SHP77 (cell line): ENCODE results near the gene MXD1.
"Not testable (repeated sequence)": the region's sequence is repeated elsewhere in the genome, so short reads cannot be mapped to it uniquely, and the experiment has no call there.

ENCODE experiments used
- DNase-seq, 2 experiments: peaks; one replicate each; lab custom pipeline; 2025; lab: John Stamatoyannopoulos, UW

Gene MXD1, protein sequence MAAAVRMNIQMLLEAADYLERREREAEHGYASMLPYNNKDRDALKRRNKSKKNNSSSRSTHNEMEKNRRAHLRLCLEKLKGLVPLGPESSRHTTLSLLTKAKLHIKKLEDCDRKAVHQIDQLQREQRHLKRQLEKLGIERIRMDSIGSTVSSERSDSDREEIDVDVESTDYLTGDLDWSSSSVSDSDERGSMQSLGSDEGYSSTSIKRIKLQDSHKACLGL

DNA sequence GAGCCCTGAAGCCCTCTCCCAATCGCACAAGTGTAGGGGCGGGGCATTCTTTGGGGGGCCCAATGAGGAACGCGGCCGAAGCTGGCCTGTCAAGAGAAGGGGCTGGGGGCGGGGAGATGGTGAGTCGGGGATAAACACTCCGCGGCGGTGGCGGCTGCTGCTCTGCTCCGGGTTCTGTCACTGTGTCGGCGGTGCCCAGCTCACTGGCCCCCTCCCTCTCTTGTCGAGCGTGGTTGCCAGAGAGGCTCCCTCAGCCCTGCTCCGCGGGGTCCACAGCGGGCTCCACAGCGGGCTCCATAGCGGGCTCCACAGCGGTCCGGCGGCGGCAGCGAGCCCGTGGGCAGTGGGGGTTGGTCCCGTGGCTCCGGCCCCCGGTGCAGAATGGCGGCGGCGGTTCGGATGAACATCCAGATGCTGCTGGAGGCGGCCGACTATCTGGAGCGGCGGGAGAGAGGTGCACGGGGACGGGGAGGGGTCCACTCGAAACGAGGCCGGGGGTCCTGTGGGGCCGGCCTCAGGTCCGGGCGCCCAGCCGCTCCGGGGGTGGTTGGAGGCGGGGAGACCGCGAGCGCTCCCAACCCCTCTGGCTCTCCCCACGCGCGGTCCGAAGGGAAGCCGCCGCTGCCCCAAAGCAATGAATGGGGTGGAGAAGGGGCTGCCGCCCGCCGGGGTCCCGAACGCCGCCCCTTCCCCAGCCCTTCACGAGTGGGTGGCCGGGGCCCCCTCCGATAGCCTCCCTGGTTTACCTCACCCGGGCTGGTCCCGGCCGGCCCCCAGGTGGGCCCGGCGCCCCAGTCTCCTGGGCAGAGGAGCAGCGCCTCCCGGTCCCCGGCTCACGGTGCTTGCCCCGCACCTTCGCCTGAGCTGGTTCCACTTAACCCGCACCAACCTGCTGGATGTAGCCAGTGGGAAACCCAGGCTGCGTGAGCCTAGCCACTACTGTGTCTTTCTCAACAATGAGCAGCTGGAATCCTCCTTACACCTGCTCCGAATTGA lies at the start of gene MXD1:
TSS of gene MXD1 (plus strand) at position 160 of the 996 bp plus-strand sequence. CDS start at position 382, 222 bp downstream.
- peak in 1 of 2 experiments; percentile 28 for DNase-seq

DNA sequence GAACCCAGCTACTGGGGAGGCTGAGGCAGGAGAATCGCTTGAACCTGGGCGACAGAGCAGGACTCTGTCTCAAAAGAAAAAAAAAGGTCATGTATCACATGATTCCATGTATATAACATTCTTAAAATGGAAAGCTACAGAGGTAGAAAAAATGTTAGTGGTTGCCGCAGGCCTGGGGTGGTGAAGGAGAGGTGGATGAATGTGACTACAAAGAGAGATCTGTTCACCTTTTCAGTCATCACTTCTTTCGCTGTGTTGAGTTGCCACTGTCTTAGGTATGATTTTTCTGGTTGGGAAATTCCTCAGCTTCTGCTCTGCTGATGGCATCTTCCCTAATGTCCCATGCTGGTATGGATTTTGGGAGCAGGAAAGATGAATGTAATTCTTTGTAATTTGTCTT lies 26.5 kb upstream of the MXD1 start:
- no peak for DNase-seq

DNA sequence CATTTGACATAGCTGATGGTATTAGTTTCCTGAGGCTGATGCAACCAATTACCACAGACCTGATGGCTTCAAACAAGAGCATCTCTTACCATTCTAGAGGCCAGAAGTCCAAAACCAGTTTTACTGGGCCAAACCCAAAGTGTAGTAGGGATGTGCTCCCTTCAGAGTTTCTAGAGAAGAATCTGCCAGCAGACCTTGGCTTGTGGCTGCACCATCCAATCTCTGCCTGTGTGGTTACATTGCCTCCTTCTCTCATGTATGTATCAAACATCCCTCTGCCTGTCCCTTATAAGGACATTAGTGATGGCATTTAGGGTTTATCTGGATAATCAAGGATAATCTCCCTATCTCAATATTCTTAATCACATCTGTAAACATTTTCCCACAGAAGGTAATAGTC lies 25.6 kb upstream of the MXD1 start:
- DNase-seq = no peak

DNA sequence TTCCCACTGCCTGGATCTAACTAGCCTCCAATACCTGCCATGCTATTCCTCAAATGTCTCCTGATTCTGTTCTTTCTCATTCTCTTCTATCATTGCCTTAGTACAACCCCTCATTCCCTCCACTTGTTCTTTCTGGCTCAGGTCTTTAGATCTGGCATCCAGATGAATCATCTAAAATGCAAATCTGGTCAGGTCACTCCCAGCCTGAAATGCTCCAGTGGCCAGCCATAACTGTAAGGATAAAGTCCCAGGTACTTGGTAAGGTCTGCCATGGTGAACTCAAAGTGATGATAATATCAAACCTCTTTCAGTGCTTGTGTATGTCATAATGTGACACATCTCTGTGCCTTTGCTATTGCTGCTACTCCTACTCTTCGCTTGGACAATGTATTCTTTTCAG lies 24.0 kb upstream of the MXD1 start:
- DNase-seq = no peak

DNA sequence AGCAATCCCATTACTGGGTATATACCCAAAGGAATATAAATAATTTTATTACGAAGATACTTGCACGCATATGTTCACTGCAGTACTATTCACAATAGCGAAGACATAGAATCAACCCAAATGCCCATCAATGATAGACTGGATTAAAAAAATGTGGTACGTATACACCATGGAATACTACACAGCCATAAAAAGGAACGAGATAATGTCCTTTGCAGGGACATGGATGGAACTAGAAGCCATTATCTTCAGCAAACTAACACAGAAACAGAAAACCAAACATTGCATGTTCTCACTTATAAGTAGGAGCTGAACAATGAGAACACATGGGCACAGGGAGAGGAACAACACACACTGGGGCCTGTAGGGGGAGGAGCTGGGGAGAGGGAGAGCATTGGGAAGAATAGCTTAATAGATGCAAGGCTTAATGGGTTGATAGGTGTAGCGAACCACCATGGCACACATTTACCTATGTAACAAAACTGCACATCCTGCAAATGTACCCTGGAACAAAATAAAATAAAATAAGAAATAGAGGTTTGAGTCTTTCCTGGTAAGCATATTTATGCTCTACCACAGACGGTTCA lies 22.0 kb upstream of the MXD1 start:
- DNase-seq = peak in 1 of 2 experiments; percentile 3

DNA sequence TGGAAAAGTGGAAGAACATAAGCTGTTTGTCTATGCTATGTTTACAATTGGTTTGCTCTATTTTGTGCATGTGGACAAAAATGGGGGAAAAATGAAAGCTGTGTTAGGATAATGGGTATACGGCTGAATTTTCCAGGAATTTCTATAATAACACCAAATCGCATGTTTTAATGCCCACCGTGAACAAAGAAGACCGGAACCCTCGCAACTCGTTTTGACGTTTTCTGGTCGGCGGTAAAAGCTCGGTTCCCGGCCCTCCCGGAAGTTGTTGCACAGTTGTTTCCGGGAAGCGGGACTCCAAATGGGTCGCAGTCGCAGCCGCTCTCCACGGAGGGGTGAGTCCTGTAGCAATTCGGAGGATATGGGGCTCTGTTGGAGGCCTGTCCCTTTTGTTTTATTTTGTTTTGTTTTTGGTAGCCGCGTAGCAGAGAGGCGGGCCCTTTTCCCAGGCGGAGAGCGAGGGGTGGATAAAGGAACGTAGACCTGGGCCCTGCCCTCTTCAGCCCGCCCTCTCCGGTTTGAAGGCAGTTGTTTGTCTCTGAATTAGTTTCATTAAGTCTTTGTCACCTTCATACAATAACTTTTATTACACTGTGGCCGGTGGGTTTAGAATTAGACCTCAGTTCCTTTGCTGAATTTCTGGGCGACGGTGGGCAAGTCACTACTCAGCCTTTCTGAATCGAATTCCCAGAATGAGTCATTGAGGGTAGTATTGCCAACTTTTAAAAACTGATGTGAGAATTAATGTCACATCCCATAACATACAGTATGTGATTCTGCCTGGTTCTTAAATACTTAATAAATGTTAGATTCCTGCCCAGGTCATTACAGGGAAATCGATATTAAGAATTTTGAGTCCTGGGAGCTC lies 21.0 kb upstream of the MXD1 start, which contains the start of gene SNRNP27:
TSS of gene SNRNP27 (plus strand) at position 273 of the 868 bp plus-strand sequence. CDS start at position 302, 29 bp downstream.
- peak; percentile 70 for DNase-seq

DNA sequence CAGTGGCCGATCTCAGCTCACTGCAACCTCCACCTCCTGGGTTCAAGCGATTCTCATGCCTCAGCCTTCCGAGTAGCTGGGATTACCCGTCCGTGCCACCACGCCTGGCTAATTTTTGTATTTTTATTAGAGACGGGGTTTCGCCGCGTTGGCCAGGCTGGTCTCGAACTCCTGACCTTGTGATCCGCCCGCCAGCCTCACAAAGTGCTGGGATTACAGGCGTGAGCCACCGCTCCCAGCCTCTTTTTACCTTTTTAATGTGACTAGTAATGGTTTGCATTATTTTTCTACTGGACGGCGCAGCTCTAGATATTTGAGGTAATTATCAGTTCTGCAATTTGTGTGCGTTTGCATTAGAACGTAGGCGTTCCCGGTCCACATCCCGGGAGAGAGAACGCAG lies 20.2 kb upstream of the MXD1 start:
- DNase-seq = not testable (repeated sequence)

DNA sequence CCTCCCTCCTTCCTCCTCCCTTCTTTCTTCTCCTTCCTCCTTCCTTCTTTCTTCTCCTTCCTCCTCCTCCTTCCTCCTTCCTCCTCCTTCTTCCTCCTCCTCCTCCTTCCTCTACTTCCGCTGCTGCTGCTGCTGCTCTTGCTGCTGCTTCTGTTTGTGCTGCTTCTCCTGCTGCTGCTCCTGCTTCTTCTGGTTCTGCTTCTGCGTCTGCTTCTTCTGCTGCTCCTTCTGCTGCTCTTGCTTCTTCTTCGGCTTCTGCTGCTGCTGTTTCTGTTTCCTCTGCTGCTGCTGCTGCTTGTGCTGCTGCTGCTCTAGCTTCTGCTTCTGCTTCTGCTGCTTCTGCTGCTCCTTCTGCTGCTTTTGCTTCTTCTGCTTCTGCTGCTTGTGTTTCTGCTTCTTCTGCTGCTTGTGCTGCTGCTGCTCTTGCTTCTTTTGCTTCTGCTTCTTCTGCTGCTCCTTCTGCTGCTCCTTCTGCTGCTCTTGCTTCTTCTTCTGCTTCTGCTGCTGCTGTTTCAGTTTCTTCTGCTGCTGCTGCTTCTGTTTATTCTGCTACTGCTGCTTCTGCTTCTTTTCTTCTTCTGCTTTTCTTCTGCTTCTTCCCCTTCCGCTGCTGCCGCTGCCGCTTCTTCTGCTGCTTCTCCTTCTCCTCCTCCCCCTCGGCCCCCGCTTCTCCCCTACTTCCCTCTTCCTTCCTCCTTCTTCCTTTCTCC lies 12.5 kb upstream of the MXD1 start:
- DNase-seq = no peak

DNA sequence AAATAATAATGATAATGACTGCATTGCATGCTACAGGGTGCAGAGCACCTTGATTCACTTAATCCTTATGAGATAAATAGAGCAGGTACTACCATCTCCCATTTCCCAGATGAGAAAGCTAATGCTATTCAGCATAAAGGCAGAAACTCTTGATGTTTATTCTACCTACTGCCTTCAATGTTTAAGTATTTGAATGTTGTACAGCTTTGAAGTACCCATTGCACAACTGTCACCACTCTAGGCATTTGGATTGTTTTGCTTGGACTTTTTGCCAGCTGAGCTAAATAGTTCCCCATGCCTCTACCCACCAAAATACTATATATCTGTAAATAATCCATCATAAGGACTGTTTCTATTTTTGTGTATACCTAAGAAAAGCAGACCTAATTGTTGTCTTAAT lies 7.7 kb upstream of the MXD1 start:
- no peak for DNase-seq

DNA sequence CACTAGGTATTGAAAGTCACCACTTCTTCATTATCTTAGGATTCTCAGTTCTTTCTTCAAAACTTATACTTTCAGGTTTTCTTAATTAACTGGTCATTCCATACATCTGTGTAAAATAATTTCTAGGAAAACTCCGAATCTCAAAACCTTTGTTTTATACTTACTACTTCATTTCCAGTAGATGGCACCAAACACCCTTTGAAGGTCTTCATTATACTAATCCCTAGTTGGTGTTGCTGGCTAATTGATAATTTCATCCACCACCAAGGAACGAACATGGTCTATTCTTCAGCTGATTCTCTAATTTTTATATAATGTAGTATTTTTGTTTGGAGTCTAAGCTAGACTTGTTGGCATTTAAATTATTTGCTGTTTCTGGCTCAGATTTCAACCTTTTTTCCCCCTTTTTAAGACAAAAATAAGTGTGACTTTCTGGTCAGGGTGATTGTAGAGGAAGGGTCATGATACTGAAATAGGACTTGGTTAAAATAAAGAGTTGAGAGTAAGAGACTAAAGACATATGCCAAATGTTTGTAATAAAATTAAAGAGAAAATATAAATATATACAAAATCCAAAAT lies 2.8 kb upstream of the MXD1 start:
- DNase-seq = peak; percentile 11 to 59

DNA sequence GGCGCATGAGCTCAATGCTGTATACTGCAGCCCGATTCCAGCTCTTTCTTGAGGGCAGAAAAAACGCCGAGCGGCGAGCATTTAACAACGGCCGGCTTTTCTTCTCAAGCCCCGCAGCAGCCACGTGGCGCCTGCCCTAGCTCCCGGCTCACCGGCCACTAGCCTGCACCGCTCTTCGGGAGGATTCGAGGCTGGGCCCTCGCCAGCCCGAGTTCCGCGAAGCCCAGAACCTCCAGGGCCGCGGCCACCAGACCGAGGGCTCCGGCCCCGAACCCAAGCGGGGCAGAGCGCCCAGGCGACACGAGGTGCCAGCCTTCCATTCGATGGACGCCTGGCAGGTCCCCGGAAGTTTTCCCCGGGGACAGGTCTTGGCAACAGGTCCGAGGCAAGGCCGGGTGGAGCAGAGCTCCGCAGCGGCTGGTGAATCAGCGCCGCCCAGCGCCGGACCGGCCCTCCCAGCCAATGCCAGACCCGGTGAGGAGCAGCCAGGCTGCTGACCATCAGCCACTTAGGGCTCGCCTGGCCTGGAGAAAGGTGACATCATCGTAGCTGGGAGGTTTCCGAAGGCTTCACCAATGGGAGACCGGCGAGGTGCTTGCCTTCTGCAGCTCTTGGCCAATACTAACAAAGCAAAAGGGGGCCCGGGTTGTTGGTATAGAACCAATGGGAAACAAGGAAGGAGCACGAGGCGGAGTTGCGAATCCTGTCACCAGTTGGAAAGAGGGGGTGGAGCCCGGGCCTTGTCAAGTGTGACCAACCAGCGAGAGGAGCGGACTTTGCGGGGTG lies 552 bp upstream of the MXD1 start:
- DNase-seq = peak; percentile 100

DNA sequence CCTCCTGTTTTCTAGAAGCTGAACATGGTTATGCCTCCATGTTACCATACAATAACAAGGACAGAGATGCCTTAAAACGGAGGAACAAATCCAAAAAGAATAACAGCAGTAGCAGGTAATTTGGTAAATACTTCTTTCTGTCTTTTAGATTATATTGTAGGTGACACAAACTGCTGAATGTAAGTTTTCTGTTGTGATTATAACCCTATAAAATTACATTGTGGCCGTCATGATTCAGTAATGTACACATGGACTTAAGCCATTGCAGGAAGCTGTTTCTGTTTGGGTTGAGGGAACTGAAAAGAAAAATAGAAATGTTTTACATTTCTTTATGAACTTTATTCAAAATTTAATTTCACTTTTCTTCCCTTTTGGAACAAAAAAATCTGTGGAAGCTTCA lies 1.2 kb downstream of the MXD1 start:
- DNase-seq = no peak

DNA sequence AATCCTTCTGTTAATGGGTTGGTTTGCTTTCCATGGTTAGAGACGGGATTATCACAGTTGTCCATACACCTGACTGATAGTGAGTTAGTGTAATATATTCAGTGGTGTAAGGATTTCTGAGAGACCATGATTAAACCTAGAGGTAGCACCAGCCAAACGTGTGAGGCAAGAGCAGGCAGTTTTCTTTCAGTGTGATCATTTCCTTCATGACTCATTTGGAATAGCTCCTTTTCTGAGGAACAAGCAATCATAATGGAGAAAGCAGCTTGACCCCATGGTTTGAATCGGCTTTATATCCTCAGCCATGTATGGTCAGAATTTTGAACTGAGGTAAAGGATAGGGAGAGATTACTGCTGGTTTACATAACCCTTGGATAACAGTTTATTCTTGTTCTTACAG lies 2.9 kb downstream of the MXD1 start:
- DNase-seq = no peak

DNA sequence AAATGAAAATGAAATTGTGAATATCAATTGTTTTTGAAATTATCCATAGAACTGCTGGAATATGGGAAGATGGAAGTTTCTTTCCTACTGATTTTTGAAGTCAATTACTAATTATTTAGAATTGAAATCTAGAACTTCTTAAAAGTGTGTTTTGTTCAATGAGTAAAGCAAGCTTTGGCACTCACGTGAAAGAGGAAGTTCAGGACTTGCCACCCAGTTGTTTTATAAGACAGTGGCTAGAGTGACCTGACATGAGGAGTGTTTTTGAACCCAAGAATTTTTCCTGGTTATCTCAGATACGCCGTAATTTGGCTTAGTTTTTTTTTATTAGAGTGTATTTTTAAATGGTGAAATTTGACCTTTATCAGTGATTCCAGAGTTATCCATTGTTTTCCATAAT lies 3.5 kb downstream of the MXD1 start:
- no peak for DNase-seq

DNA sequence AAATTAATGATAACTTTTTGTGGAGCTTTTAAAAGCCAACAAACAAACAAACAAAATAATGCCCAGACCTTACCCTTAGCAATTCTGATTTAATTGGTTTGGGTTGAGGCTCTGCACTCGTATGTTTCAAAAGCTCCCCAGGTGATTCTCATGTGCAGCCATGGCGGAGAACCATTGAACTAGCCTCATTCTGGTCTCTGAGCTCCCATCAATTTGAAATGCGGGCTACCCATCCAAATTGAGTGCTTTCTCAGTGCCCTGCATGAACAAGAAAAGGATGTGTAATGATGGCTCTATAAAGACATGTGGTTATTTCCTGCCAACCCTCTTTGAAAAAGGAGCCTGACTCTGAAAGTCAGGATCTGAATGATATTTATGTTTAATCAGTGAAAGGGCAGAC lies 8.2 kb downstream of the MXD1 start:
- DNase-seq = no peak

DNA sequence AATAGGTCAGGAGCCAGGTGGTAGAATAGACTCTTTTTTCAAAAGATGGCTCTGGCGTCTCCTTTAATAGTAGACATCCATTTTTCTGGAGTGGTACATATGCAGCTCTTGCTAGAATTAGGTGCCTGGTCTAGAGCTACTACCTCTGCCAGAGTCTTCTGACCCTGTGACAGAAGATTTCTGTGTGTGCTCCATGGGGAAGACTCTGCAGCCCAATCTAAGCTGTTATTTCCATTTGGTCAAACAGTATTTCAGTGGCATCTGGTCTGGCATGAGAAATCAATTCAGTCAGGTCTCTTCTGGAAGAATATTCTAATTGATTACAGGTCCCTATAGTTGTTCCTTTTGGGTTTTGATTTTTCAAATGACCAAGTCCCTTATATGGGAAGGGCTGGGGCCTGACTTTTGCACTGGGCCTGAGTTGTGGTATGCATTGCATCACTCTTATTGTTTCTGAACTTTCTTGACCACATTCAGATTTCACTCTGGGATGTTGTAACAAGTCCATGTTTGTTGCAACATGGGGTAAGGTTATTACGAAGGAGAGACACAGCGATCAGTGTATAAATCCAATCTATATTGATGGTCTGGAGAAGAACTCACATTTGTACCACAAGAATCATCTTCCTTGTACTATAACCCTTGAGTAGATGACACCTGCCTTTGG lies 12.1 kb downstream of the MXD1 start:
- no peak for DNase-seq

DNA sequence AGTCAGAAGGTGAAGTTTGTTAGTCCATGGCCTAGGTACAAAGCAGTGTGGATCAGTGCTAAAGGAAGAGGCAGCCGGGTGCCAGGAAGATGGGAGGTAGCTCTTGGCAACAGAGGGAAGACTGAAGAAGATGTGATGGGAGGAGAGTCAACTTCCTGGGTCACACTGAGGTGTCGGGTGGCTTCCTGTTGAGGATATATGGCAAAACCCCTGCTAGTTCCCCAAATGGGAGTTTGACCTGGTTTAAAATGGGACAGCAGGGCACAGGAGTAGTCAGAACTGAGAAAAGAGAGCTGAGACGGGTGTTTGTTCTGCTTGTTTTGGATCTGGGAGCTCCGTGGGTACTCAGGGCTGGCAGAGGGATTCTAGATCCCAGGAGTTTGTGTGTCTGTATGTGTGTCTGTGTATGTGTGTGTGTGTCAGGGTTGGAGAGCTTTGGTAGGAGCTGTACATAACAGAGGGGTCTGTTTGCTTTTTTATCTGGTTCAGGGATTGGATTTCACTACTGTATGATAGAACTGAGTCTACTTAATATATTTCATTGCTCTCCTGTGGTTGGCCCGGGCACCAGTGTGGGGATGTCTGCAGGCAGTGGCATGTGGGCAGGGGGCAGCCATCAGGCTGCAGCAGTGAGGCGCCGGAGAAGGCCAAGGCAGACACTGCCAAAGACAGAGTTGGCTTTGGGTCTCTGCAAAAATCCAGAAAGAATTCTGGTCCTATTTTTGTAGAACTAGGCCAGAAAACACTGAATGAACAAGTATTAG lies 17.1 kb downstream of the MXD1 start:
- DNase-seq = no peak

DNA sequence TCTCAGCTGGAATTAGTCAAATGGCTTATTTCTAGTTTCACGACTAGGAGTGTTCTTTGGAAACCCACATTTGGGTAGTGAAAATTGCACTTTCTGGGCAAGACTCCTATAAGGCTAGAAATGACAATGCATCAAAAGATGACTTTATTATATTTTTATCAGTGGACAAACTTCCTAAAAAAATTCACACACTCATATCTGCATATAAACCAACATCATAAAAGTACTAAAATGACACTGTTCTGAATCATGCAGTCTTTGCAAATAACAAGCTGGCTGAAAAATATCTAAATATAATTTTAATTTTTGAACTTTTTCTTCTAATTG lies 17.6 kb downstream of the MXD1 start:
- no peak for DNase-seq
